Astrocyte (in vitro differentiated cells and primary cell): ENCODE data around the gene LCT.

ENCODE experiments used
- CTCF ChIP-seq: IDR thresholded peaks from 2 replicates; pipeline ENCODE4 v1.5.1; 2011; ENCODE audit warnings: low read depth, mild to moderate bottlenecking, inconsistent platforms, low read length, moderate library complexity; ENCODE audit not compliant: insufficient read depth
- EZH2 ChIP-seq: IDR thresholded peaks from 2 replicates; pipeline ENCODE4 v1.6.1; 2012; ENCODE audit warnings: mild to moderate bottlenecking, low read length, inconsistent platforms; ENCODE audit not compliant: insufficient read depth

- TF ChIP-seq EZH2 (no peak), CTCF (no peak)
Measured at GRCh38 chr2:135741043-135741394, 96.0 kb downstream of the LCT start.
